Activated naive CD8-positive, alpha-beta T cell (primary cell): Measurements from ENCODE around the gene DPYD.

Experiments used
- H3K27ac Mint-ChIP-seq: one replicate; pipeline ENCODE4 v1.8.0; 2021; ENCODE audit warnings: mixed read lengths
- H3K27me3 Mint-ChIP-seq: one replicate; pipeline ENCODE4 v1.8.0; 2021; ENCODE audit warnings: mixed read lengths
- H3K36me3 Mint-ChIP-seq: one replicate; pipeline ENCODE4 v1.8.0; 2021; ENCODE audit warnings: mixed read lengths
- H3K4me1 Mint-ChIP-seq: one replicate; pipeline ENCODE4 v1.8.0; 2021; ENCODE audit warnings: low read depth, mixed read lengths
- H3K4me3 Mint-ChIP-seq: one replicate; pipeline ENCODE4 v1.8.0; 2021; ENCODE audit warnings: mild to moderate bottlenecking, mixed read lengths
- H3K9me3 Mint-ChIP-seq: one replicate; pipeline ENCODE4 v1.8.0; 2021; ENCODE audit warnings: low read depth, mixed read lengths

The DPYD gene

GRCh38 chr1:97051823-97052222, 869.0 kb downstream of the DPYD start:
- Mint-ChIP-seq H3K4me3 (no peak overlapping the region), H3K36me3 (no peaks in the 10 kb centered on the region), H3K27me3 (peaks cover 3% of the 10 kb centered on the region), H3K27ac (no peak overlapping the region), H3K9me3 (peaks cover 8% of the 10 kb centered on the region), H3K4me1 (no peaks in the 10 kb centered on the region)

GRCh38 chr1:97050506-97050905, 870.3 kb downstream of the DPYD start:
- Mint-ChIP-seq H3K36me3 (no peaks in the 10 kb centered on the region), H3K27me3 (peaks cover 6% of the 10 kb centered on the region), H3K4me3 (no peak overlapping the region), H3K4me1 (no peaks in the 10 kb centered on the region), H3K27ac (no peak overlapping the region), H3K9me3 (peaks cover 3% of the 10 kb centered on the region)

DNA sequence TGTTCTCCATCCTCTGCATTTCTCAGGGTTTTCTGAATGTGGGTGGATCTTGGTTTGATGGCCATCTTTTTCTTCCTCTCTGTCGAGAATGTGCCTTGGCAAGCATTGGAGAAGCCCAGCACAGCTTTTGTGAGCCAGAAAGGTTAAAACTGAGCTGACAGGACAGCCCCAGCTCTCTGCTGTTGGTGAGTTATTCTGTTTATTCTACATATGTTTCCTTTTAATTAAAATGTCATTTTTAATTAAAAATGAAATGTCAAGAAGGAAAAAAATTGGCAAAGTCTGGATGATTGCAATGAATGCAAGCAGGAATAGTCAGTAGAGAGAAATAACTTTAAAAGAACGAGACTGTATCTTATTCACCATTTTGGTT, 873.4 kb downstream of the DPYD start:
- Mint-ChIP-seq H3K9me3 (peaks cover 7% of the 10 kb centered on the region), H3K27ac (no peak overlapping the region), H3K4me1 (no peaks in the 10 kb centered on the region), H3K27me3 (peaks cover 12% of the 10 kb centered on the region), H3K36me3 (no peaks in the 10 kb centered on the region), H3K4me3 (no peak overlapping the region)

DNA sequence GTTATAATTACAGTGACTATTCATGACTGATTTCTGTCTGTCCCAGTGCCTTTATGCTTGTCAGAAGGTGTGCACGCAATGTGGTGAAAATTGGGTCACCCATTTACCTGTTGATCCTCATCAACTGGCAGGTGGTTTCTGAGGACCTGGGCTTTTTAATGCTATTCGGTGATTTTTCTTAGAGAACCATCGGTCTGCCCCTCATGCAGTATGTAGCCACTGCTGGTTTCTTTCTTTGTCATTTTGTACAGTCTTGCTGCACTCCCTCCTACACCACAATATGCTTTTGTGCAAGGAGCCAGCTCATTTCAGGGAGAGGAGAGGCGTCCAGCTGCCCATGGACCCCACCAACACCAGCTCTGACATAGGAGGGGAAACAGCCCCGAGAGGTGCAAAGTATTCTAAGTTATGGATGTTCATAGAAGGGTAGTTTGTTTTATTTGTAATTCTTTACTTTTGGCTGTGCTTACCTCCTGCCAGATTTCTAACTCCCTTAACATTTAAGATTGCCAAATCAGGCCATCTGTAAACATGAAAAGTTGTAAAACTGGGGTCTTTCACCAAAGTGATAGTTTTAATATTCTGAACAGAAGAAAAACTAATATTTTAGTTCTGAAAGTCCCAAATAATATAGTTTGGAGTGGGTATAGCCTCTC, 873.9 kb downstream of the DPYD start:
- Mint-ChIP-seq H3K9me3 (peaks cover 9% of the 10 kb centered on the region), H3K27me3 (peaks cover 14% of the 10 kb centered on the region), H3K4me1 (no peaks in the 10 kb centered on the region), H3K27ac (no peak overlapping the region), H3K36me3 (no peaks in the 10 kb centered on the region), H3K4me3 (no peak overlapping the region)

- H3K4me3 Mint-ChIP-seq, result no peak overlapping the region
- peaks cover 15% of the 10 kb centered on the region for H3K27me3 Mint-ChIP-seq
- H3K4me1 Mint-ChIP-seq, result no peaks in the 10 kb centered on the region
- H3K27ac Mint-ChIP-seq, result no peak overlapping the region
- H3K36me3 Mint-ChIP-seq, result no peaks in the 10 kb centered on the region
- H3K9me3 Mint-ChIP-seq, result peaks cover 23% of the 10 kb centered on the region
These were observed 876.6 kb downstream of the DPYD start for GRCh38 chr1:97044159-97044760.

- Mint-ChIP-seq H3K9me3 (peaks cover 31% of the 10 kb centered on the region), H3K27ac (no peak overlapping the region), H3K36me3 (no peaks in the 10 kb centered on the region), H3K4me3 (no peak overlapping the region), H3K4me1 (no peaks in the 10 kb centered on the region), H3K27me3 (peaks cover 15% of the 10 kb centered on the region)
These were observed 878.3 kb downstream of the DPYD start for GRCh38 chr1:97042551-97042950.

DNA sequence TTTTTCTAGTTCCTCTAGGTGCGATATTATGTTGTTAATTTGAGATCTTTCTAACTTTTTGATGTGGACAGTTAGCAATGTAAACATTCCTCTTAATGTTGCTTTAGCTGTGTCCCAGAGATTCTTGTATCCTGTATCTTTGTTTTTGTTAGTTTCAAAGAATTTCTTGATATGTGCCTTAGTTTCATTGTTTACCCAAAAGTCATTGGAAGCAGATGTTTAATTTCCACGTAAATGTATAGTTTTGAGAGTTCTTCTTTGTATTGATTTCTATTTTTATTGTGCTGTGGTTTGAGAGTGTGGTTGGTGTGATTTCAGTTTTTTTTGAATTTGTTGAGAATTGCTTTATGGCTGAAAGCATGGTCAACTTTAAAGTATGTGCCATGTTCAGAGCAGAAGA, 879.8 kb downstream of the DPYD start:
- Mint-ChIP-seq H3K9me3 (peaks cover 31% of the 10 kb centered on the region), H3K27me3 (peaks cover 15% of the 10 kb centered on the region), H3K27ac (no peak overlapping the region), H3K4me1 (no peaks in the 10 kb centered on the region), H3K36me3 (no peaks in the 10 kb centered on the region), H3K4me3 (no peak overlapping the region)

DNA sequence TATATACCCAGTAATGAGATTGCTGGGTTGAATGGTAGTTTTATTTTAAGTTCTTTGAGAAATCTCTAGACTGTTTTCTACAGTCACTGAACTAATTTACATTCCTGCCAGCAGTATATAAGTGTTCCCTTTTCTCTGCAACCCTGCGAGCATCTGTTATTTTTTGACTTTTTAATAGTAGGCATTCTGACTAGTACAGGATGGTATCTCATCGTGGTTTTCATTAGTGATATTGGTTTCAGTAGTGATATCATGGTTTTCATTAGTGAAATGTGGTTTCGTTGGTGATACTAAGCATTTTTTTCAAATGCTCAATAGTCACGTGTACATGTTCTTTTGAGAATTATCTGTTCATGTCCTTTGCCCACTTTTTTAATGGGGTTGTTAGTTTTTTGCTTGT, 882.4 kb downstream of the DPYD start:
- no peak overlapping the region for H3K4me3 Mint-ChIP-seq

DNA sequence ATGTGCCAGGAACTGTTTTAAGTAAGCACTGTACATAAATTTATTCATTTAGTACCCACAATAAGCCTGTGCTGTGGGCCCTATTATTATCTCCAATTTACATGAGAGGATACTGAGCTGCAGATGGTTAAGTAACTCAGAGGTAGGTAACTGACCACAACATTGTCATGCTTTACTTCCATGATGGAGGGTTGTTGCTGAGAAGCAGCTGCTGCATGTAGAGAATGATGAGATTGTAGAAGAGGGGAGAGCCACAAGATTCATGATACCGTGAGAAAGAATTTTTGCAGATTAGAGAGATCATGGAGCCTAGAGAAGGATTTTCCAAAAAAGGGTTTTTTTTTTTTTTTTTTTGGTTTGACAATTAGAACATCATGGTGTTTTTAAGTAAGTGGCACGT, 886.2 kb downstream of the DPYD start:
- Mint-ChIP-seq H3K9me3 (peaks cover 20% of the 10 kb centered on the region), H3K4me3 (no peak overlapping the region), H3K36me3 (no peaks in the 10 kb centered on the region), H3K27me3 (no peaks in the 10 kb centered on the region), H3K27ac (no peak overlapping the region), H3K4me1 (no peaks in the 10 kb centered on the region)

More for the DNA sequence above, 882.4 kb downstream of the DPYD start:
- Mint-ChIP-seq H3K27me3 (peaks cover 5% of the 10 kb centered on the region), H3K27ac (no peak overlapping the region), H3K9me3 (peaks cover 31% of the 10 kb centered on the region), H3K36me3 (no peaks in the 10 kb centered on the region), H3K4me1 (no peaks in the 10 kb centered on the region)

DNA sequence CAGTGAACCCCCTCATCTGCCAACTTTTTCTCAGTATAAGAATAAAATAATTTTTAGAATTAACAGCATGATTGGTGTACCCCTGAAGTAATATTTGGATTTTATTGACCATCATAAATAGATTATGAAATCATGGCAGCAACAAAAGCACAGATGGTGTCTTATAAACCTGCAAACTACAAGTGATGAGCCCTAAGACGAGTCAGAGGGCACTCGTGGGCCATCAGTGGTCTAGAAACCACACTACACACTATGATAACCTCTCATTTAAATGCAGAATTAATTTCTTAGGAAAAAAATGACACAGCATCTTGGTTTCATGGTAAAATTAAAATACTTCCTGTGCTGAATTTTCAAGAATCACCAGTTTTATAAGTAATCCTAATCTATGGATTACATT, 886.9 kb downstream of the DPYD start:
- H3K27me3 Mint-ChIP-seq, result no peaks in the 10 kb centered on the region
- H3K27ac Mint-ChIP-seq, result no peak overlapping the region
- H3K4me1 Mint-ChIP-seq, result no peaks in the 10 kb centered on the region
- no peaks in the 10 kb centered on the region for H3K36me3 Mint-ChIP-seq
- no peak overlapping the region for H3K4me3 Mint-ChIP-seq
- H3K9me3 Mint-ChIP-seq, result peaks cover 13% of the 10 kb centered on the region
